Tibial nerve (tissue), 3 donors: ENCODE data around the gene GIT1.

ENCODE experiments used
- CTCF ChIP-seq, 5 experiments: fragments of 200-600 bp in 3 of 5; fragments of 450-650 bp in 2 of 5; sonication (generic) in 3 of 5; IDR thresholded peaks; one replicate each; pipeline ENCODE4 v1.5.1; 2016 to 2019; ENCODE audit warnings: antibody characterized with exemption in 5 of 5, mild to moderate bottlenecking in 3 of 5, moderate library complexity in 2 of 5
- POLR2A ChIP-seq, 2 donors: fragments of 450-650 bp; IDR thresholded peaks; one replicate each; pipeline ENCODE4 v1.6.1; 2017; ENCODE audit warnings: antibody characterized with exemption in 2 of 2, mild to moderate bottlenecking in 2 of 2, moderate library complexity in 2 of 2

- no peak for TF ChIP-seq CTCF (IDR thresholded peaks at IDR 0.05)
- no peak for TF ChIP-seq POLR2A (IDR thresholded peaks at IDR 0.05)
Measured at GRCh38 chr17:29557085-29557738, 32.2 kb downstream of the GIT1 start.
